Stomach (tissue), 4 donors: ENCODE measurements around the gene CST11.

ENCODE experiments used
- CTCF ChIP-seq, 7 experiments: fragments of 450-650 bp in 4 of 7; fragments of 200-600 bp in 3 of 7; sonication (generic) in 3 of 7; IDR thresholded peaks; one replicate each; pipeline ENCODE4 v1.5.1; 2016 to 2019; ENCODE audit warnings: antibody characterized with exemption in 7 of 7, control low read depth in 2 of 7, mild to moderate bottlenecking in 1 of 7
- POLR2A ChIP-seq, 4 donors: fragments of 450-650 bp; IDR thresholded peaks; one replicate each; pipeline ENCODE4 v1.6.1; 2016; ENCODE audit warnings: antibody characterized with exemption in 4 of 4, control low read depth in 2 of 4, mild to moderate bottlenecking in 1 of 4, moderate library complexity in 1 of 4

- TF ChIP-seq CTCF (IDR thresholded peaks at IDR 0.05) = no peak
- no peak for TF ChIP-seq POLR2A (IDR thresholded peaks at IDR 0.05)
These were observed 10.2 kb downstream of the CST11 start for GRCh38 chr20:23442436-23442835.
